Thyroid gland (tissue), 4 donors: Measurements from ENCODE around the gene PMM2. TPM values are rescaled to one million over a fixed set of nuclear protein-coding genes. Genes with fewer than 3 reads are reported as not detected.
A peak's percentile ranks its signal among the peaks of the same experiment; 100 is the strongest.
"Not testable (repeated sequence)": the region's sequence is repeated elsewhere in the genome, so short reads cannot be mapped to it uniquely, and the experiment has no call there.

ENCODE experiments used
- DNase-seq, 2 donors: peaks; one replicate each; pipeline ENCODE4 v3.0.0-alpha.2; 2019
- H3K27ac ChIP-seq, 3 donors: fragments of 200-600 bp; sonication (generic); 1 replicate in 2 of 3; 2 replicates in 1 of 3; pipeline ENCODE4 v1.5.1; 2016 to 2019; ENCODE audit warnings: mild to moderate bottlenecking in 1 of 3, moderate library complexity in 1 of 3
- H3K27me3 ChIP-seq: fragments of 200-600 bp; sonication (generic); one replicate; pipeline ENCODE4 v1.5.1; 2019
- H3K36me3 ChIP-seq, 2 donors: fragments of 200-600 bp; sonication (generic); one replicate each; pipeline ENCODE4 v1.5.1; 2016 to 2019
- H3K4me1 ChIP-seq, 2 donors: fragments of 200-600 bp; sonication (generic); one replicate each; pipeline ENCODE4 v1.5.1; 2017 to 2019
- H3K4me3 ChIP-seq, 3 donors: fragments of 200-600 bp; sonication (generic); replicated peaks in 1 of 3; 1 replicate in 2 of 3; 2 replicates in 1 of 3; pipeline ENCODE4 v1.5.1; 2016; ENCODE audit warnings: mild to moderate bottlenecking in 1 of 3
- H3K9me3 ChIP-seq: fragments of 200-600 bp; sonication (generic); one replicate; pipeline ENCODE4 v1.5.1; 2017
- POLR2A ChIP-seq, 2 donors: fragments of 450-650 bp; IDR thresholded peaks; one replicate each; pipeline ENCODE4 v1.6.1; 2017; ENCODE audit warnings: antibody characterized with exemption in 2 of 2, mild to moderate bottlenecking in 2 of 2, moderate library complexity in 1 of 2
- WGBS, 2 donors: methylation state at CpG; one replicate each; pipeline ENCODE4 v1.1.5; 2017; 5-methylcytosine and 5-hydroxymethylcytosine counted together
- intact Hi-C: fragments of 100-400 bp; cut with DNase I; formaldehyde crosslinking; loops from one replicate; pipeline ENCODE4 v1.15.1; 2023
- total RNA-seq, 4 donors: library from RNA; depleted of rRNA; stranded (reverse); fragments of >200 nt; gene quantifications; one replicate each; pipeline ENCODE4 v1.2.3, GENCODE V29; 2016
- TF ChIP-seq, protein P1 (sequence below), 6 experiments: fragments of 200-600 bp in 3 of 6; fragments of 450-650 bp in 3 of 6; sonication (generic) in 3 of 6; IDR thresholded peaks; one replicate each; pipeline ENCODE4 v1.5.1; 2016 to 2019; ENCODE audit warnings: antibody characterized with exemption in 6 of 6, mild to moderate bottlenecking in 2 of 6, inconsistent platforms in 1 of 6, moderate library complexity in 1 of 6

PMM2 gene
- total RNA-seq = 10 to 100 TPM; 26.2 to 49.6 (median 30.8) TPM

GRCh38 chr16:8797364-8798173, at the start of gene PMM2, which contains the start of gene TMEM186:
PMM2 (plus strand) TSS chr16:8797839; CDS start chr16:8797883, 44 bp downstream.
TMEM186 (minus strand) TSS chr16:8797639; CDS start chr16:8797614, 25 bp downstream.
- Histone ChIP-seq H3K9me3 (no peaks in the 10 kb centered on the region), H3K27ac (peak within 1 kb of the TSS in 2 of 3 donors; percentile 52 to 69), H3K4me1 (peaks cover 19 to 28% of the 10 kb centered on the region in 2 donors), H3K36me3 (peaks cover 9 to 12% of the 10 kb centered on the region in 2 donors), H3K4me3 (peak within 1 kb of the TSS; percentile 72 to 88 (median 80)), H3K27me3 (no peaks in the 10 kb centered on the region)
- intact Hi-C loops = loop anchor here (5.0 to 10.0 kb wide), 3 partner anchors 85 to 233 kb away; partner anchors contain the start of gene LITAFD
- DNase-seq = peak; percentile 97 to 98
- WGBS, 2 donors = 0 to 1% methylated on average over 19 to 27 of the region's 61 CpGs
- TF ChIP-seq, protein P1, sequence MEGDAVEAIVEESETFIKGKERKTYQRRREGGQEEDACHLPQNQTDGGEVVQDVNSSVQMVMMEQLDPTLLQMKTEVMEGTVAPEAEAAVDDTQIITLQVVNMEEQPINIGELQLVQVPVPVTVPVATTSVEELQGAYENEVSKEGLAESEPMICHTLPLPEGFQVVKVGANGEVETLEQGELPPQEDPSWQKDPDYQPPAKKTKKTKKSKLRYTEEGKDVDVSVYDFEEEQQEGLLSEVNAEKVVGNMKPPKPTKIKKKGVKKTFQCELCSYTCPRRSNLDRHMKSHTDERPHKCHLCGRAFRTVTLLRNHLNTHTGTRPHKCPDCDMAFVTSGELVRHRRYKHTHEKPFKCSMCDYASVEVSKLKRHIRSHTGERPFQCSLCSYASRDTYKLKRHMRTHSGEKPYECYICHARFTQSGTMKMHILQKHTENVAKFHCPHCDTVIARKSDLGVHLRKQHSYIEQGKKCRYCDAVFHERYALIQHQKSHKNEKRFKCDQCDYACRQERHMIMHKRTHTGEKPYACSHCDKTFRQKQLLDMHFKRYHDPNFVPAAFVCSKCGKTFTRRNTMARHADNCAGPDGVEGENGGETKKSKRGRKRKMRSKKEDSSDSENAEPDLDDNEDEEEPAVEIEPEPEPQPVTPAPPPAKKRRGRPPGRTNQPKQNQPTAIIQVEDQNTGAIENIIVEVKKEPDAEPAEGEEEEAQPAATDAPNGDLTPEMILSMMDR (IDR thresholded peaks at IDR 0.05) = peak in 1 of 6 experiments; percentile 30
- TF ChIP-seq POLR2A (IDR thresholded peaks at IDR 0.05) = peak in 1 of 2 donors; percentile 48

- H3K27me3 ChIP-seq, DNase-seq, H3K4me1 ChIP-seq, intact Hi-C loops, H3K9me3 ChIP-seq, H3K27ac ChIP-seq, H3K36me3 ChIP-seq, H3K4me3 ChIP-seq: not testable (repeated sequence)
- WGBS, 2 donors = 91 to 96% methylated on average over 9 of the region's 9 CpGs
Measured at GRCh38 chr16:8748944-8749343, 48.7 kb upstream of the PMM2 start.

GRCh38 chr16:8751481-8752311, 45.9 kb upstream of the PMM2 start:
- intact Hi-C loops = no loop called here
- 74 to 77% methylated on average over 14 of the region's 14 CpGs for WGBS, 2 donors
- no peak for DNase-seq

GRCh38 chr16:8752706-8753105, 44.9 kb upstream of the PMM2 start:
- no peak overlapping the region for H3K27ac ChIP-seq
- TF ChIP-seq, protein P1 (IDR thresholded peaks at IDR 0.05) = no peak
- TF ChIP-seq POLR2A (IDR thresholded peaks at IDR 0.05) = no peak
- no peaks in the 10 kb centered on the region for H3K36me3 ChIP-seq
- WGBS, 2 donors = 44 to 48% methylated on average over 2 of the region's 2 CpGs
- H3K4me1 ChIP-seq = no peaks in the 10 kb centered on the region
- H3K4me3 ChIP-seq = no peak overlapping the region
- H3K27me3 ChIP-seq = no peaks in the 10 kb centered on the region
- H3K9me3 ChIP-seq = no peaks in the 10 kb centered on the region
- DNase-seq = no peak
- intact Hi-C loops = no loop called here

More at GRCh38 chr16:8751481-8752311, 45.9 kb upstream of the PMM2 start:
- Histone ChIP-seq H3K27me3 (no peaks in the 10 kb centered on the region), H3K36me3 (no peaks in the 10 kb centered on the region), H3K9me3 (no peaks in the 10 kb centered on the region), H3K4me3 (no peak overlapping the region), H3K27ac (no peak overlapping the region), H3K4me1 (no peaks in the 10 kb centered on the region)
- no peak for TF ChIP-seq POLR2A (IDR thresholded peaks at IDR 0.05)
- TF ChIP-seq, protein P1 (IDR thresholded peaks at IDR 0.05) = no peak

- H3K27ac ChIP-seq = no peak overlapping the region
- no peaks in the 10 kb centered on the region for H3K27me3 ChIP-seq
- no peaks in the 10 kb centered on the region for H3K4me1 ChIP-seq
- intact Hi-C loops = no loop called here
- 72 to 73% methylated on average over 9 of the region's 9 CpGs for WGBS, 2 donors
- H3K4me3 ChIP-seq = no peak overlapping the region
- no peak for DNase-seq
- H3K36me3 ChIP-seq = no peaks in the 10 kb centered on the region
- H3K9me3 ChIP-seq = no peaks in the 10 kb centered on the region
- TF ChIP-seq, protein P1 (IDR thresholded peaks at IDR 0.05) = no peak
- TF ChIP-seq POLR2A (IDR thresholded peaks at IDR 0.05) = no peak
Measured at GRCh38 chr16:8753416-8754054, 44.1 kb upstream of the PMM2 start.
